ENCODE data around the gene NKX2-2.

DNA sequence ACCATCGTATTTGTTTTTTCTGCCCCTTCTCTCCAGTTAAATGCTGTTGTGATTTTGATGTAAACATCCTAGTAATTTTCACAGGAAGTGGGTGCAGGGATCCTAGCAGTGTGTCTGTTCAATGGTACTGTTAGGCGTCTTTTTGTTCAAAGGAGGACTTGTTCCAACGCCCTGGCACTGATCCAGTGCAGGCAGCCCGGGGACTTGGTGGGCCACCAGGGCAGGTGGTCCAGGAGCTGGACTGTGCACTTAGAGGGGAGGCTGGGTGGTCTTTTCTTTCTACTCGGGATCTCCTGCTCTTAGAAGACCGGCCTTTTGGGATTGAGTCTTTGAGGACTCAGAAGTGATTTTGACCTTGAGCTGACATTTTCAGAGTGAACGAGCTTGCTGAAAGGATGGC lies 41.1 kb upstream of the NKX2-2 start:
- TF ChIP-seq, protein P1, sequence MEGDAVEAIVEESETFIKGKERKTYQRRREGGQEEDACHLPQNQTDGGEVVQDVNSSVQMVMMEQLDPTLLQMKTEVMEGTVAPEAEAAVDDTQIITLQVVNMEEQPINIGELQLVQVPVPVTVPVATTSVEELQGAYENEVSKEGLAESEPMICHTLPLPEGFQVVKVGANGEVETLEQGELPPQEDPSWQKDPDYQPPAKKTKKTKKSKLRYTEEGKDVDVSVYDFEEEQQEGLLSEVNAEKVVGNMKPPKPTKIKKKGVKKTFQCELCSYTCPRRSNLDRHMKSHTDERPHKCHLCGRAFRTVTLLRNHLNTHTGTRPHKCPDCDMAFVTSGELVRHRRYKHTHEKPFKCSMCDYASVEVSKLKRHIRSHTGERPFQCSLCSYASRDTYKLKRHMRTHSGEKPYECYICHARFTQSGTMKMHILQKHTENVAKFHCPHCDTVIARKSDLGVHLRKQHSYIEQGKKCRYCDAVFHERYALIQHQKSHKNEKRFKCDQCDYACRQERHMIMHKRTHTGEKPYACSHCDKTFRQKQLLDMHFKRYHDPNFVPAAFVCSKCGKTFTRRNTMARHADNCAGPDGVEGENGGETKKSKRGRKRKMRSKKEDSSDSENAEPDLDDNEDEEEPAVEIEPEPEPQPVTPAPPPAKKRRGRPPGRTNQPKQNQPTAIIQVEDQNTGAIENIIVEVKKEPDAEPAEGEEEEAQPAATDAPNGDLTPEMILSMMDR (IDR thresholded peaks at IDR 0.05; ENCODE audit: insufficient read depth, low read depth, low read length): no peak
- TF ChIP-seq EZH2 (IDR thresholded peaks at IDR 0.05; ENCODE audit: insufficient read depth, low read length): no peak

Data from astrocyte (in vitro differentiated cells and primary cell).